Putamen (tissue), 1 donor: Measurements from ENCODE around the gene OR5AP2.
"Not testable (repeated sequence)": the region's sequence is repeated elsewhere in the genome, so short reads cannot be mapped to it uniquely, and the experiment has no call there.

Experiments
- DNase-seq: peaks from one replicate; pipeline ENCODE4 v3.0.0-alpha.2; 2016; ENCODE audit warnings: low spot score

The OR5AP2 gene

GRCh38 chr11:56642339-56642738 lies at the start of gene OR5AP2:
OR5AP2 (minus strand) TSS chr11:56642439; CDS start chr11:56642439, 0 bp downstream.
- no peak for DNase-seq

DNA sequence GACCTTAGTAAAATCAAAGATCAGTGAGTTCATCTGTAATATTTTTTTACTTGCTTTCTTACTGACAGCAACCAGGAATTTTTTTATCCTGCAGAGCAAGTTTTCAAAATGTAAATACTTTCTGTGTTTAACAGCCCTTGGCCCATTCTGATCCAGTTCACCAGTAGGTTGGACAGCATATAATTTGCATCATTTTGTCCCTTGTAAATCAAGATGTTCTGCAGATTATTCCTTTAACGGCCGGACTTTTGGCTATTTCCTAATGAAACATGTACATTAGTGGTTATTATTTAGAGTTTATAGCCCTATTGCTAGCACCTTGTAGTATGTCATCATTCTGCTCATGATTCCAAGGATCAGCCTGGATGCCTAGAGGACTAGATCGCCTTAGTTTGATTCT lies 48.9 kb upstream of the OR5AP2 start:
- DNase-seq = not testable (repeated sequence)

DNA sequence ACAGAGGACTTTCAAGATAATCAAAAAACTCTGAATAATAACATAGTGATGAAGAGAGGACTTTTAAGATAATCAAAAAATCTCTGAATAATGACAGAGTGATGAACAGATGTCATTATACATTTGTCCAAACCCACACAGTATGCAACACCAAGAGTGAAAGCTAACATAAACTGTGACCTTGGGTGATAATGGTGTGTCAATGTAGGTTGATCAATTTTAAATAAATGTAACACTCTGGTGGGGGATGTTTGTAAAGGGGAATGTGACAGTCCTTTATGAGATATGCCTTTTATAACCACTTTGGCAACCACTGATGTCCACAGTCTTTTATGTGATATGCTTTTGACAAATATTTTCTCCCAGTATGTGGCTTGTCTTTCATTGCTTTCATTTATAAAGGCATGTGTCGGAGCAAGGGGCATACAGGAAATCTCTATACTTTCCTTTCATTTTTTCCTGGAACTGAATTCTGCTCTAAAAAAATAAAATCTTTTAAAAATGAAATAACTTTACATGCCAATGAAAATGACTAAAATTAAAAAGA lies 46.4 kb upstream of the OR5AP2 start:
- no peak for DNase-seq

GRCh38 chr11:56670984-56671383 lies 28.7 kb upstream of the OR5AP2 start:
- no peak for DNase-seq

GRCh38 chr11:56663386-56663785 lies 21.1 kb upstream of the OR5AP2 start, which contains the start of gene OR5AR1:
OR5AR1 (plus strand) TSS chr11:56663686; CDS start chr11:56663686, 0 bp downstream.
- no peak for DNase-seq

- no peak for DNase-seq
Measured at GRCh38 chr11:56659755-56660154, 17.5 kb upstream of the OR5AP2 start.

GRCh38 chr11:56637500-56637899 lies 4.7 kb downstream of the OR5AP2 start:
- no peak for DNase-seq

DNA sequence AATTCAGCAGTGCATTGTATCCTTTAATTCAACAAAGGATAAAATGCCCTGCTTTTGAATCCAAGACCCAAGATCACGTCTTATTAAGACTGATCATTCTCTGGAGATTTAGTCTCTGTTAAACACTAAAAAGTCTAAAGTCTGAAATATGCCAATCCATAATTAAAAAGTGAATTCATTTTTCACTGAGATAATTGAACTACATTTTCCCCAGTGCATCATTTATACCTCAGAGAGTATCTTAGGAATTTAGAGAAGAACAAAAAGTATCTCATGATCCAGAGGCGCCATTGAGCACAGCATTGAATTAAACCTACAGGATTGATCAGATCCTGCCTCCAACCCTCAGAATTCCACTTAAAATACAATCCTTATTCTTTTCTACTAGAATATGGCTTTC lies 5.4 kb downstream of the OR5AP2 start:
- DNase-seq = no peak

GRCh38 chr11:56632329-56632728 lies 9.9 kb downstream of the OR5AP2 start:
- DNase-seq = no peak

- DNase-seq = no peak
Measured at GRCh38 chr11:56625946-56626345, 16.3 kb downstream of the OR5AP2 start.

DNA sequence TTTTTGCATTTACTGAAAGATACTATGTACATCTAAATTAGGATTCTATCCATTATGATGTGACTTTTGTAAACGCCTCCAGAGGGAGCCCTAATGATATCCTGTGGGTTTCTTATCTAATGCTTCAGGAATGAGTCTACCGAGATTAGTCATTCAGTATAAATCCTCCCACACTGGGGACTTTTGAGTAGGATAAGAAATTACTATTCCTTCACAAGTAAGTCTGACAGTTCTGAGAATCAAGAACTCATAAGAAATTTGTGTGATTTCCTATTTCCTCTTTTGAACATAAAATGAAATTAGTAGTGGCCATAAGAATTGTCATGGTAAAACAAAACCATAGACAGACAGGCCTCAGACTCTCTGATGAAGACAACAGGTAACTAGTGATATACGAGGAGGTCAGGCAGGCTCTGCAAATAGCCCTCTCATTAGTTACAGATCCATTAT lies 17.6 kb downstream of the OR5AP2 start:
- DNase-seq = peak; percentile 71

GRCh38 chr11:56611174-56611573 lies 31.1 kb downstream of the OR5AP2 start:
- no peak for DNase-seq

- DNase-seq = not testable (repeated sequence)
Measured at GRCh38 chr11:56592088-56592717, 50.0 kb downstream of the OR5AP2 start.
